H9 (cell line): Measurements from ENCODE around the gene REXO4. TPM values are rescaled to one million over a fixed set of nuclear protein-coding genes. Genes with fewer than 3 reads are reported as not detected.

Source experiments
- DNase-seq: peaks from one replicate; pipeline ENCODE4 v3.0.0-alpha.2; 2017
- H2AFZ ChIP-seq: one replicate; pipeline ENCODE4 v1.6.1; 2013; ENCODE audit warnings: mild to moderate bottlenecking, low read length, control low read depth, moderate library complexity
- H2AK5ac ChIP-seq: 2 replicates; pipeline ENCODE4 v1.6.1; 2013; ENCODE audit warnings: low read length, control low read depth, mixed read lengths; ENCODE audit not compliant: insufficient read length
- H2BK120ac ChIP-seq: one replicate; pipeline ENCODE4 v1.6.1; 2013; ENCODE audit warnings: low read depth, mild to moderate bottlenecking, low read length, control low read depth, inconsistent platforms; ENCODE audit not compliant: poor library complexity, severe bottlenecking
- H2BK12ac ChIP-seq: 2 replicates; pipeline ENCODE4 v1.6.1; 2013; ENCODE audit warnings: low read length, control low read depth, mixed read lengths, low read depth; ENCODE audit not compliant: insufficient read length
- H2BK15ac ChIP-seq: 2 replicates; pipeline ENCODE4 v1.6.1; 2013; ENCODE audit warnings: low read depth, low read length, control low read depth
- H2BK20ac ChIP-seq: one replicate; pipeline ENCODE4 v1.6.1; 2013; ENCODE audit warnings: low read depth, mild to moderate bottlenecking, low read length, control low read depth, inconsistent platforms; ENCODE audit not compliant: poor library complexity, severe bottlenecking
- H2BK5ac ChIP-seq: 2 replicates; pipeline ENCODE4 v1.6.1; 2013; ENCODE audit warnings: low read length, control low read depth, mixed read lengths; ENCODE audit not compliant: insufficient read length
- H3K14ac ChIP-seq: 2 replicates; pipeline ENCODE4 v1.6.1; 2013; ENCODE audit warnings: low read length, control low read depth; ENCODE audit not compliant: insufficient read depth
- H3K18ac ChIP-seq: 2 replicates; pipeline ENCODE4 v1.6.1; 2013; ENCODE audit warnings: low read depth, mild to moderate bottlenecking, mixed read lengths, low read length, control low read depth; ENCODE audit not compliant: insufficient read length
- H3K23ac ChIP-seq: 2 replicates; pipeline ENCODE4 v1.6.1; 2013; ENCODE audit warnings: low read length, control low read depth, mixed read lengths, low read depth; ENCODE audit not compliant: insufficient read length
- H3K23me2 ChIP-seq: 2 replicates; pipeline ENCODE4 v1.6.1; 2013; ENCODE audit warnings: low read depth, mild to moderate bottlenecking, mixed read lengths, low read length, control low read depth; ENCODE audit not compliant: insufficient read length, poor library complexity, severe bottlenecking
- H3K27ac ChIP-seq: 2 replicates; pipeline ENCODE4 v1.5.1; 2013; ENCODE audit warnings: low read length, control low read depth, mixed read lengths, low read depth; ENCODE audit not compliant: insufficient read length
- H3K27me3 ChIP-seq: 2 replicates; pipeline ENCODE4 v1.6.1; 2013; ENCODE audit warnings: low read length, control low read depth, inconsistent platforms; ENCODE audit not compliant: insufficient read depth
- H3K4ac ChIP-seq: 2 replicates; pipeline ENCODE4 v1.6.1; 2013; ENCODE audit warnings: low read depth, mild to moderate bottlenecking, control low read depth, inconsistent platforms, low read length, moderate library complexity
- H3K4me1 ChIP-seq: 2 replicates; pipeline ENCODE4 v1.6.1; 2013; ENCODE audit warnings: low read length, control low read depth, inconsistent platforms; ENCODE audit not compliant: insufficient read depth
- H3K4me2 ChIP-seq: 2 replicates; pipeline ENCODE4 v1.6.1; 2013; ENCODE audit warnings: low read length, control low read depth, mixed read lengths; ENCODE audit not compliant: insufficient read length, insufficient read depth
- H3K56ac ChIP-seq: 2 replicates; pipeline ENCODE4 v1.6.1; 2013; ENCODE audit warnings: low read depth, mild to moderate bottlenecking, mixed read lengths, low read length, control low read depth; ENCODE audit not compliant: insufficient read length
- H3K79me1 ChIP-seq: 2 replicates; pipeline ENCODE4 v1.6.1; 2013; ENCODE audit warnings: low read depth, mild to moderate bottlenecking, moderate library complexity, low read length, control low read depth, inconsistent platforms; ENCODE audit not compliant: insufficient read depth, poor library complexity, severe bottlenecking
- H3K79me2 ChIP-seq: 2 replicates; pipeline ENCODE4 v1.6.1; 2013; ENCODE audit warnings: low read length, control low read depth, inconsistent platforms; ENCODE audit not compliant: insufficient read depth
- H3K9ac ChIP-seq: 2 replicates; pipeline ENCODE4 v1.6.1; 2013; ENCODE audit warnings: low read length, control low read depth, mixed read lengths; ENCODE audit not compliant: insufficient read length; ENCODE audit errors: extremely low read depth
- H3K9me3 ChIP-seq: one replicate; pipeline ENCODE4 v1.6.1; 2013; ENCODE audit warnings: low read depth, low read length, inconsistent platforms; ENCODE audit not compliant: control insufficient read depth
- H3T11ph ChIP-seq: one replicate; pipeline ENCODE4 v1.6.1; 2013; ENCODE audit warnings: mild to moderate bottlenecking, low read length, control low read depth, inconsistent platforms
- H4K20me1 ChIP-seq: one replicate; pipeline ENCODE4 v1.6.1; 2013; ENCODE audit not compliant: control insufficient read depth, insufficient read length, insufficient read depth
- H4K5ac ChIP-seq: 2 replicates; pipeline ENCODE4 v1.6.1; 2013; ENCODE audit warnings: low read depth, mild to moderate bottlenecking, mixed read lengths, low read length, control low read depth; ENCODE audit not compliant: insufficient read length
- H4K8ac ChIP-seq: replicated peaks from 2 replicates; pipeline ENCODE4 v1.6.1; 2013; ENCODE audit warnings: low read length, control low read depth, mixed read lengths, low read depth; ENCODE audit not compliant: insufficient read length
- H4K91ac ChIP-seq: 2 replicates; pipeline ENCODE4 v1.6.1; 2013; ENCODE audit warnings: low read depth, mild to moderate bottlenecking, moderate library complexity, mixed read lengths, low read length, control low read depth; ENCODE audit not compliant: insufficient read length
- H3K27ac Mint-ChIP-seq, 3 experiments: 2 replicates in 2 of 3; 3 replicates in 1 of 3; pipeline ENCODE4 v1.8.0; 2020 to 2021; ENCODE audit warnings: mixed read lengths in 3 of 3, mild to moderate bottlenecking in 1 of 3, moderate library complexity in 1 of 3
- H3K27me3 Mint-ChIP-seq: 2 replicates; pipeline ENCODE4 v1.8.0; 2021; ENCODE audit warnings: low read depth, mild to moderate bottlenecking, moderate library complexity, mixed read lengths
- H3K36me3 Mint-ChIP-seq, 3 experiments: 2 replicates in 2 of 3; 3 replicates in 1 of 3; pipeline ENCODE4 v1.8.0; 2020 to 2021; ENCODE audit warnings: low read depth in 3 of 3, mixed read lengths in 3 of 3; ENCODE audit not compliant: insufficient read depth in 1 of 3
- H3K4me1 Mint-ChIP-seq, 2 experiments: 2 replicates each; pipeline ENCODE4 v1.8.0; 2020; ENCODE audit warnings: mixed read lengths in 2 of 2
- H3K4me3 Mint-ChIP-seq, 2 experiments: 2 replicates in 1 of 2; 3 replicates in 1 of 2; pipeline ENCODE4 v1.8.0; 2020 to 2021; ENCODE audit warnings: mild to moderate bottlenecking in 2 of 2, mixed read lengths in 2 of 2, moderate library complexity in 1 of 2
- H3K9me3 Mint-ChIP-seq, 2 experiments: 2 replicates in 1 of 2; 3 replicates in 1 of 2; pipeline ENCODE4 v1.8.0; 2020; ENCODE audit warnings: mild to moderate bottlenecking in 2 of 2, mixed read lengths in 2 of 2, moderate library complexity in 1 of 2
- WGBS: extraction: QIAGEN DNeasy Blood & Tissue Kit; methylation state at CpG from one replicate; pipeline ENCODE4 v1.1.7; 2013; ENCODE audit warnings: missing lambda C conversion rate, low lambda C conversion rate, mixed read lengths; ENCODE audit not compliant: insufficient read length; ENCODE audit errors: extremely low coverage; 5-methylcytosine and 5-hydroxymethylcytosine counted together
- total RNA-seq: library from RNA; stranded (reverse); gene quantifications from 2 replicates; pipeline ENCODE4 v1.2.1, GENCODE V29; 2021
- TF ChIP-seq, protein P1 (sequence below): fragments of 200-600 bp; sonication (generic); conservative IDR thresholded peaks from 3 replicates; pipeline ENCODE4 v1.8.0; 2021; ENCODE audit warnings: antibody characterized with exemption, mild to moderate bottlenecking

Gene REXO4
- total RNA-seq, 1 experiment from 2014 or later, result 35.2 TPM

DNA sequence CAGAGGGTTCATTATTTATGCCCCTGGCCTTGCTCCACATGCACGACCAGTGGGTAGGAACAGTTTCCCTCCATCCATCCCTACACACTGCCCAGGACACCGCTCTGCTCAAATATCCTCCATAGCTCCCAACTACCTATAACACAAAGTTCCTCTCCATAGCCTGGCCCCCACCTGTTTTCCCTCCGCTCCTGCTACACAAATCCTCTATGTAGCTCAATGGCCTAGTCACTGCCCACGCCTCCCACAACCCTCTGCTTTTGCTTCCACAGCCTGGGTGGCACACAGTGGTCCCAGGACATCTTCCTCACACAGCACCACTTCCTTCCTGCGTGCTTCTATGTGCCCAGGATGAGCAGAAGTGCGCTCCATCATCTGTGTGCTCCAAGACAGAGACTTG is 20.4 kb downstream of the REXO4 start:
- no peak overlapping the region for H3K27ac ChIP-seq
- H3K9ac ChIP-seq, result no peak overlapping the region
- no peaks in the 10 kb centered on the region for H3K4me1 ChIP-seq
- no peak overlapping the region for H4K5ac ChIP-seq
- H3K79me1 ChIP-seq, result no peaks in the 10 kb centered on the region
- H2BK15ac ChIP-seq, result no peak overlapping the region
- no peak overlapping the region for H3K4me2 ChIP-seq
- H3K56ac ChIP-seq, result no peak overlapping the region
- no peak overlapping the region for H2BK5ac ChIP-seq
- H3K4ac ChIP-seq, result no peak overlapping the region
- H3K9me3 ChIP-seq, result no peaks in the 10 kb centered on the region
- H3K23me2 ChIP-seq, result no peaks in the 10 kb centered on the region
- no peaks in the 10 kb centered on the region for H3K79me2 ChIP-seq
- Mint-ChIP-seq H3K27me3 (peaks cover 24% of the 10 kb centered on the region), H3K4me3 (no peak overlapping the region), H3K4me1 (peaks cover 0 to 3% of the 10 kb centered on the region in 2 experiments; a peak in 1 of 4 replicates), H3K27ac (no peak overlapping the region; a peak in 1 of 7 replicates), H3K9me3 (peaks cover 0 to 2% of the 10 kb centered on the region in 2 experiments; a peak in 1 of 5 replicates), H3K36me3 (no peaks in the 10 kb centered on the region; a peak in 1 of 7 replicates)
- no peak overlapping the region for H2BK120ac ChIP-seq
- H4K91ac ChIP-seq, result no peak overlapping the region
- H3K14ac ChIP-seq, result no peak overlapping the region
- H4K20me1 ChIP-seq, result no peaks in the 10 kb centered on the region
- no peak overlapping the region for H4K8ac ChIP-seq
- no CpG with 5 or more reads among the region's 6 CpGs for WGBS
- H2BK20ac ChIP-seq, result no peak overlapping the region
- TF ChIP-seq, protein P1, sequence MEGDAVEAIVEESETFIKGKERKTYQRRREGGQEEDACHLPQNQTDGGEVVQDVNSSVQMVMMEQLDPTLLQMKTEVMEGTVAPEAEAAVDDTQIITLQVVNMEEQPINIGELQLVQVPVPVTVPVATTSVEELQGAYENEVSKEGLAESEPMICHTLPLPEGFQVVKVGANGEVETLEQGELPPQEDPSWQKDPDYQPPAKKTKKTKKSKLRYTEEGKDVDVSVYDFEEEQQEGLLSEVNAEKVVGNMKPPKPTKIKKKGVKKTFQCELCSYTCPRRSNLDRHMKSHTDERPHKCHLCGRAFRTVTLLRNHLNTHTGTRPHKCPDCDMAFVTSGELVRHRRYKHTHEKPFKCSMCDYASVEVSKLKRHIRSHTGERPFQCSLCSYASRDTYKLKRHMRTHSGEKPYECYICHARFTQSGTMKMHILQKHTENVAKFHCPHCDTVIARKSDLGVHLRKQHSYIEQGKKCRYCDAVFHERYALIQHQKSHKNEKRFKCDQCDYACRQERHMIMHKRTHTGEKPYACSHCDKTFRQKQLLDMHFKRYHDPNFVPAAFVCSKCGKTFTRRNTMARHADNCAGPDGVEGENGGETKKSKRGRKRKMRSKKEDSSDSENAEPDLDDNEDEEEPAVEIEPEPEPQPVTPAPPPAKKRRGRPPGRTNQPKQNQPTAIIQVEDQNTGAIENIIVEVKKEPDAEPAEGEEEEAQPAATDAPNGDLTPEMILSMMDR, result no peak
- no peak overlapping the region for H3K18ac ChIP-seq
- H2BK12ac ChIP-seq, result no peak overlapping the region
- H3K27me3 ChIP-seq, result no peaks in the 10 kb centered on the region
- no peak for DNase-seq
- no peak overlapping the region for H3K23ac ChIP-seq
- no peak overlapping the region for H2AFZ ChIP-seq
- H3T11ph ChIP-seq, result no peak overlapping the region
- no peak overlapping the region for H2AK5ac ChIP-seq
